Right lobe of liver (tissue), 6 donors: ENCODE data around the gene PRDM2. TPM values are rescaled to one million over a fixed set of nuclear protein-coding genes. Genes with fewer than 3 reads are reported as not detected.

Experiments
- ATAC-seq, 4 donors: fragments of 200-7000 bp; cut with Tn5 transposase; one replicate each; pipeline ENCODE4 v1.9.1; 2020; ENCODE audit warnings: mild to moderate bottlenecking in 4 of 4, moderate library complexity in 4 of 4
- DNase-seq, 3 donors: peaks; one replicate each; pipeline ENCODE4 v3.0.0-alpha.2; 2020
- H3K27ac ChIP-seq, 3 donors: fragments of 200-600 bp; one replicate each; pipeline ENCODE4 v1.8.0; 2022
- H3K27me3 ChIP-seq, 2 donors: fragments of 200-600 bp; one replicate each; pipeline ENCODE4 v1.8.0; 2022
- H3K36me3 ChIP-seq, 4 donors: fragments of 200-600 bp; sonication (generic) in 1 of 4; one replicate each; pipeline versions ENCODE4 v1.5.1 to v1.8.0; 2017 to 2022; ENCODE audit warnings: control low read depth in 1 of 4
- H3K4me1 ChIP-seq, 4 donors: fragments of 200-600 bp; sonication (generic) in 1 of 4; one replicate each; pipeline versions ENCODE4 v1.5.1 to v1.8.0; 2017 to 2022; ENCODE audit warnings: control low read depth in 1 of 4
- H3K4me3 ChIP-seq, 3 donors: fragments of 200-600 bp; one replicate each; pipeline ENCODE4 v1.8.0; 2022
- H3K9me3 ChIP-seq, 4 donors: fragments of 200-600 bp; sonication (generic) in 1 of 4; one replicate each; pipeline versions ENCODE4 v1.5.1 to v1.8.0; 2017 to 2022; ENCODE audit warnings: control low read depth in 1 of 4
- POLR2A ChIP-seq: fragments of 450-650 bp; IDR thresholded peaks from one replicate; pipeline ENCODE4 v1.6.1; 2017; ENCODE audit warnings: antibody characterized with exemption, mild to moderate bottlenecking
- WGBS: methylation state at CpG from one replicate; pipeline ENCODE4 v1.1.6; 2018; ENCODE audit warnings: low coverage, low lambda C conversion rate; ENCODE audit not compliant: insufficient coverage; ENCODE audit errors: missing lambda C conversion rate; 5-methylcytosine and 5-hydroxymethylcytosine counted together
- intact Hi-C, 2 donors: fragments of 100-400 bp; cut with DNase I; formaldehyde crosslinking; loops; one replicate each; pipeline versions ENCODE4 v1.11.2 to v1.14.1; 2022
- total RNA-seq, 6 experiments: library from RNA; depleted of rRNA in 2 of 6; stranded (reverse); fragments of >200 nt in 2 of 6; fragmentation: NEBNext Ultra II Directional in 3 of 6; extraction: Animal tissue kit (Norgen Biotek cat#: 25700) in 3 of 6; gene quantifications; one replicate each; pipeline versions ENCODE4 v1.1.0 to v1.2.4, GENCODE V29; 2016 to 2023
- TF ChIP-seq, protein P1 (sequence below), 4 donors: fragments of 200-600 bp in 3 of 4; fragments of 450-650 bp in 1 of 4; IDR thresholded peaks; one replicate each; pipeline versions ENCODE4 v1.5.1 to v1.8.0; 2016 to 2022; ENCODE audit warnings: antibody characterized with exemption in 4 of 4, mild to moderate bottlenecking in 2 of 4
- donor health status: DM: no; HTN: yes; CAD: no.
- donor health status: DM: no; HTN: no; CAD: no.
- donor health status: DM: no; HTN: no; CAD: no.
- donor health status: DM: no; HTN: yes; CAD: no.
- donor health status: DM: no; HTN: yes; CAD: no.

Gene PRDM2
- total RNA-seq, 6 experiments from 2014 or later = 7.4 to 16.9 (median 12.5) TPM

DNA sequence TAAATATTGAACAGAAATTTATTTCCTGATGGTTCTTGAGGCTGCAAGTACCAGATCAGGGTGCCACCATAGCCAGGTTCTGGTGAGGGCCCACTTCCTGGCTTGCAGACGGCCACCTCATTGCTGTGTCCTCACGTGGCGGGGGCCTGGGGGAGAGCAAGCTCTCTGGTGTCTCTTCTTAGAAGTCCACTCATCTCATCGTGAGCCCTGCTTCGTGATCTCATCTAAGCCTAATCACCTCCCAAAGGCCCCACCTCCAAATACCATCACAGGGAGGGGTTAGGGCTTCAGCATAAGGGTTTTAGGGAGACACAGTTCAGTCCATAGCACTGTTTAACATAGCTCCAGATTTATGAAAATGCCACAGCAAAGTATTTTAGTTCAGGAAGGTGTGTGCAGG is 119.7 kb downstream of the PRDM2 start:
- WGBS = 85% methylated on average over 3 of the region's 5 CpGs

DNA sequence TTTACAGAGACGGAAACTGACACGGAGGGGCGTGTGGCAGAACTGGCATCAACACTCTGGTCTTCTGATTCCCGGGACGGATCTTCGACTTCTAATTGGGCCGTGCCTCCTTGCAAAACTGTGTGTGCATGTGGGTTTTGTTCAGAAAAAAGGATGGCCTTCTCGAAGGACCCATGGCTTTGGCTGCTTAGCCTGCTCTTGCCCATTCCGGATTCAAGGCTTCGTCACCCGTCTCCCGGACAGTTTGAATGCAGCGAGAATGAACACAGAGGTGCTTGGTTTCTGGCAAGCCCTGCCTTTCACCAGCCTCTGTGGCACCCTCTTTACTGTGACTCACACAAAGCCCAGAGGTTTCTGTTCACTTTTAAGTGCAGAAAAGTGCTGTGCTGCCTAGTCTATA is 120.1 kb downstream of the PRDM2 start:
- no peak overlapping the region for H3K27ac ChIP-seq
- no peaks in the 10 kb centered on the region for H3K9me3 ChIP-seq
- intact Hi-C loops = loop anchor here in 1 of 2 donors (10.0 kb wide), 1 partner anchor 155 kb away; no protein-coding TSS in a partner anchor
- TF ChIP-seq POLR2A = no peak
- TF ChIP-seq, protein P1, sequence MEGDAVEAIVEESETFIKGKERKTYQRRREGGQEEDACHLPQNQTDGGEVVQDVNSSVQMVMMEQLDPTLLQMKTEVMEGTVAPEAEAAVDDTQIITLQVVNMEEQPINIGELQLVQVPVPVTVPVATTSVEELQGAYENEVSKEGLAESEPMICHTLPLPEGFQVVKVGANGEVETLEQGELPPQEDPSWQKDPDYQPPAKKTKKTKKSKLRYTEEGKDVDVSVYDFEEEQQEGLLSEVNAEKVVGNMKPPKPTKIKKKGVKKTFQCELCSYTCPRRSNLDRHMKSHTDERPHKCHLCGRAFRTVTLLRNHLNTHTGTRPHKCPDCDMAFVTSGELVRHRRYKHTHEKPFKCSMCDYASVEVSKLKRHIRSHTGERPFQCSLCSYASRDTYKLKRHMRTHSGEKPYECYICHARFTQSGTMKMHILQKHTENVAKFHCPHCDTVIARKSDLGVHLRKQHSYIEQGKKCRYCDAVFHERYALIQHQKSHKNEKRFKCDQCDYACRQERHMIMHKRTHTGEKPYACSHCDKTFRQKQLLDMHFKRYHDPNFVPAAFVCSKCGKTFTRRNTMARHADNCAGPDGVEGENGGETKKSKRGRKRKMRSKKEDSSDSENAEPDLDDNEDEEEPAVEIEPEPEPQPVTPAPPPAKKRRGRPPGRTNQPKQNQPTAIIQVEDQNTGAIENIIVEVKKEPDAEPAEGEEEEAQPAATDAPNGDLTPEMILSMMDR (IDR thresholded peaks at IDR 0.05) = no peak
- H3K27me3 ChIP-seq = no peaks in the 10 kb centered on the region
- DNase-seq (no peak), ATAC-seq (no peak)
- no peak overlapping the region for H3K4me3 ChIP-seq
- 94% methylated on average over 7 of the region's 13 CpGs for WGBS
- H3K36me3 ChIP-seq = no peaks in the 10 kb centered on the region
- H3K4me1 ChIP-seq = no peaks in the 10 kb centered on the region

More for the DNA sequence above, 119.7 kb downstream of the PRDM2 start:
- DNase-seq (no peak), ATAC-seq (no peak)
- no peaks in the 10 kb centered on the region for H3K27me3 ChIP-seq
- no peak overlapping the region for H3K27ac ChIP-seq
- no peaks in the 10 kb centered on the region for H3K36me3 ChIP-seq
- TF ChIP-seq POLR2A = no peak
- TF ChIP-seq, protein P1 (IDR thresholded peaks at IDR 0.05) = no peak
- intact Hi-C loops = loop anchor here in 1 of 2 donors (10.0 kb wide), 1 partner anchor 155 kb away; no protein-coding TSS in a partner anchor
- no peaks in the 10 kb centered on the region for H3K4me1 ChIP-seq
- no peaks in the 10 kb centered on the region for H3K9me3 ChIP-seq
- H3K4me3 ChIP-seq = no peak overlapping the region

DNA sequence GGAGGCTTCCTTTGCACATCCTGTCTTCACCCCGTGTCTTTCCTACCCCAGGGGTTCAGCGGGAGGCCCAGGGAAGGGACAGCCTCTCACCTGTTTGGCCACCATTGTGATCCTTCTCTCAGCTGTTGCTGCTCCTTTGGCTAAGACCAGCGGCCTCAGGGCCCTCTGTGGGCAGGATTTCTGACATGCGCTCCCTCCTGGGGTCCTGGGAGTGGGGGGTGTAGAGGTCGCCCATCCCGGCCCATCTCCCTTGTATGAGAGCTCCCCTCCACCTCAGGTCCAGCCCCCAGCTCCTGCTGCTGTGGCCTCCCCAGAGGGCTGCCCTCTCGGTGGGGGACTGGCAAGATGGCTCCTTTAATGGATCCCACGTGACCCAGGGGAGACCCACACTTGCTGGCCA is 120.5 kb downstream of the PRDM2 start:
- no peaks in the 10 kb centered on the region for H3K27me3 ChIP-seq
- 100% methylated on average over 2 of the region's 8 CpGs for WGBS
- no peaks in the 10 kb centered on the region for H3K4me1 ChIP-seq
- DNase-seq (no peak), ATAC-seq (no peak)
- no peaks in the 10 kb centered on the region for H3K36me3 ChIP-seq
- TF ChIP-seq, protein P1 (IDR thresholded peaks at IDR 0.05) = no peak
- no peak for TF ChIP-seq POLR2A
- no peaks in the 10 kb centered on the region for H3K9me3 ChIP-seq
- no peak overlapping the region for H3K4me3 ChIP-seq
- intact Hi-C loops = loop anchor here in 1 of 2 donors (10.0 kb wide), 1 partner anchor 156 kb away; no protein-coding TSS in a partner anchor
- no peak overlapping the region for H3K27ac ChIP-seq

DNA sequence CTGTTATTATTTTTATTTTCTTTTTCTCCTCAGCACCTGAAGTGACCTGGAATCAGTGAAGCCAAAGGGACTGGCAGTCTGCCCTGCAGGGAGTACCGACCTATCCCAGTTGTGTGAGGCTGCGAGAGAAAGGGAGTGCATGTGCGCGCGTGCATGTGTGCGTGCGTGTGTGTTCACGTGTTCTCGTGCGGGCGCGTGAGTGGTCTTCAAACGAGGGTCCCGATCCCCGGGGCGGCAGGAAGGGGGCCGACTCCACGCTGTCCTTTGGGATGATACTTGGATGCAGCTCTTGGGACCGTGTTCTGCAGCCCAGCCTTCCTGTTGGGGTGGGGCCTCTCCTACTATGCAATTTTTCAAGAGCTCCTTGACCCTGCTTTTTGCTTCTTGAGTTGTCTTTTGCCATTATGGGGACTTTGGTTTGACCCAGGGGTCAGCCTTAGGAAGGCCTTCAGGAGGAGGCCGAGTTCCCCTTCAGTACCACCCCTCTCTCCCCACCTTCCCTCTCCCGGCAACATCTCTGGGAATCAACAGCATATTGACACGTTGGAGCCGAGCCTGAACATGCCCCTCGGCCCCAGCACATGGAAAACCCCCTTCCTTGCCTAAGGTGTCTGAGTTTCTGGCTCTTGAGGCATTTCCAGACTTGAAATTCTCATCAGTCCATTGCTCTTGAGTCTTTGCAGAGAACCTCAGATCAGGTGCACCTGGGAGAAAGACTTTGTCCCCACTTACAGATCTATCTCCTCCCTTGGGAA is 123.3 kb downstream of the PRDM2 start:
- DNase-seq (peak in 1 of 3 donors; percentile 19), ATAC-seq (no peak)
- H3K27me3 ChIP-seq = no peaks in the 10 kb centered on the region
- no peak overlapping the region for H3K27ac ChIP-seq
- WGBS = 85% methylated on average over 17 of the region's 24 CpGs
- H3K9me3 ChIP-seq = no peaks in the 10 kb centered on the region
- TF ChIP-seq POLR2A = no peak
- TF ChIP-seq, protein P1 (IDR thresholded peaks at IDR 0.05) = no peak
- intact Hi-C loops = loop anchor here in 1 of 2 donors (10.0 kb wide), 1 partner anchor 159 kb away; no protein-coding TSS in a partner anchor
- no peaks in the 10 kb centered on the region for H3K36me3 ChIP-seq
- no peak overlapping the region for H3K4me3 ChIP-seq
- peaks cover 0 to 7% (median 0%) of the 10 kb centered on the region in 4 donors for H3K4me1 ChIP-seq
